Keratinocyte (primary cell): Measurements from ENCODE around the gene GPRC6A. TPM values are rescaled to one million over a fixed set of nuclear protein-coding genes. Genes with fewer than 3 reads are reported as not detected.

Experiments
- DNase-seq: peaks from one replicate; pipeline ENCODE4 v3.0.0-alpha.2; 2011; ENCODE audit warnings: low read depth, missing footprints, low spot score
- FAIRE-seq: peaks from 2 replicates; lab custom pipeline; 2011; peaks lifted over from hg19 to GRCh38; lab: Jason Lieb, UNC
- H2AFZ ChIP-seq: 2 replicates; pipeline ENCODE4 v1.6.0; 2012; ENCODE audit warnings: low read length, control low read depth, inconsistent platforms; ENCODE audit not compliant: control insufficient read depth
- H3K27ac ChIP-seq: 2 replicates; pipeline ENCODE4 v1.5.1; 2011; ENCODE audit warnings: low read length; ENCODE audit not compliant: control insufficient read depth, insufficient read depth
- H3K27me3 ChIP-seq: 3 replicates; pipeline ENCODE4 v1.6.0; 2011; ENCODE audit warnings: low read length; ENCODE audit not compliant: control insufficient read depth, insufficient read depth; ENCODE audit errors: extremely low read depth
- H3K36me3 ChIP-seq, 2 experiments: 2 replicates in 1 of 2; 3 replicates in 1 of 2; pipeline ENCODE4 v1.5.1; 2011; ENCODE audit warnings: low read length in 2 of 2, mild to moderate bottlenecking in 1 of 2; ENCODE audit not compliant: control insufficient read depth in 2 of 2, insufficient read depth in 2 of 2; ENCODE audit errors: extremely low read depth in 1 of 2
- H3K4me1 ChIP-seq: 3 replicates; pipeline ENCODE4 v1.5.1; 2011; ENCODE audit warnings: low read length; ENCODE audit not compliant: control insufficient read depth, insufficient read depth; ENCODE audit errors: extremely low read depth
- H3K4me2 ChIP-seq: 3 replicates; pipeline ENCODE4 v1.6.0; 2011; ENCODE audit warnings: low read depth, low read length; ENCODE audit not compliant: control insufficient read depth, insufficient read depth; ENCODE audit errors: extremely low read depth
- H3K4me3 ChIP-seq, 3 experiments: fragments of 200-600 bp in 1 of 3; sonication (generic) in 1 of 3; 2 replicates in 2 of 3; 3 replicates in 1 of 3; pipeline ENCODE4 v1.5.1; 2011 to 2016; ENCODE audit warnings: low read length in 3 of 3, mild to moderate bottlenecking in 3 of 3, control low read depth in 2 of 3, inconsistent platforms in 1 of 3, low read depth in 1 of 3, mixed read lengths in 1 of 3, mixed run types in 1 of 3, moderate library complexity in 1 of 3; ENCODE audit not compliant: control insufficient read depth in 2 of 3, insufficient read depth in 2 of 3; ENCODE audit errors: extremely low read depth in 1 of 3
- H3K79me2 ChIP-seq: 2 replicates; pipeline ENCODE4 v1.6.0; 2012; ENCODE audit warnings: low read length; ENCODE audit not compliant: control insufficient read depth, insufficient read depth
- H3K9ac ChIP-seq: 3 replicates; pipeline ENCODE4 v1.6.0; 2011; ENCODE audit warnings: low read length; ENCODE audit not compliant: control insufficient read depth, insufficient read depth; ENCODE audit errors: extremely low read depth
- H3K9me1 ChIP-seq: 3 replicates; pipeline ENCODE4 v1.6.0; 2011; ENCODE audit warnings: low read length; ENCODE audit not compliant: control insufficient read depth, insufficient read depth; ENCODE audit errors: extremely low read depth
- H3K9me3 ChIP-seq: 2 replicates; pipeline ENCODE4 v1.5.1; 2012; ENCODE audit warnings: low read depth, low read length; ENCODE audit not compliant: control insufficient read depth
- H4K20me1 ChIP-seq: 3 replicates; pipeline ENCODE4 v1.6.0; 2011; ENCODE audit warnings: low read length; ENCODE audit not compliant: control insufficient read depth, insufficient read depth; ENCODE audit errors: extremely low read depth
- EZH2 ChIP-seq: IDR thresholded peaks from one replicate; pipeline ENCODE4 v1.6.1; 2012; ENCODE audit warnings: inconsistent platforms, mild to moderate bottlenecking, low read length, moderate library complexity
- dilution Hi-C: fragments of 300-500 bp; cut with MboI; formaldehyde crosslinking; loops from one replicate; pipeline ENCODE4 v1.7.0; 2020; ENCODE audit warnings: low sequenced_read_pairs; ENCODE audit not compliant: extremely low pct_ligation_motif_present
- polyA plus RNA-seq, 5 experiments: library from polyadenylated mRNA; depleted of rRNA in 3 of 5; stranded (reverse) in 3 of 5; stranded (forward) in 1 of 5; unstranded in 1 of 5; fragments of >200 nt; gene quantifications; 1 replicate in 1 of 5; 2 replicates in 3 of 5; 3 replicates in 1 of 5; pipeline versions ENCODE4 v1.2.1 to v1.2.3, GENCODE V29; 2011 to 2012; ENCODE audit warnings: missing spikeins in 2 of 5, low read depth in 1 of 5, low replicate concordance in 1 of 5
- TF ChIP-seq, protein P1 (sequence below), 3 experiments: IDR thresholded peaks in 1 of 3; conservative IDR thresholded peaks in 1 of 3; optimal IDR thresholded peaks in 1 of 3; 2 replicates in 2 of 3; 3 replicates in 1 of 3; pipeline versions ENCODE3 to v1.5.1; 2011; ENCODE audit warnings: low read length in 3 of 3, mild to moderate bottlenecking in 3 of 3, moderate library complexity in 2 of 3, control low read depth in 1 of 3, inconsistent platforms in 1 of 3; ENCODE audit not compliant: insufficient read depth in 2 of 3; ENCODE audit errors: extremely low read depth in 1 of 3

GPRC6A gene
- polyA plus RNA-seq, 1 donor (not counting 4 experiments of a cell fraction or from before 2014, with no cell fraction given): not detected

DNA sequence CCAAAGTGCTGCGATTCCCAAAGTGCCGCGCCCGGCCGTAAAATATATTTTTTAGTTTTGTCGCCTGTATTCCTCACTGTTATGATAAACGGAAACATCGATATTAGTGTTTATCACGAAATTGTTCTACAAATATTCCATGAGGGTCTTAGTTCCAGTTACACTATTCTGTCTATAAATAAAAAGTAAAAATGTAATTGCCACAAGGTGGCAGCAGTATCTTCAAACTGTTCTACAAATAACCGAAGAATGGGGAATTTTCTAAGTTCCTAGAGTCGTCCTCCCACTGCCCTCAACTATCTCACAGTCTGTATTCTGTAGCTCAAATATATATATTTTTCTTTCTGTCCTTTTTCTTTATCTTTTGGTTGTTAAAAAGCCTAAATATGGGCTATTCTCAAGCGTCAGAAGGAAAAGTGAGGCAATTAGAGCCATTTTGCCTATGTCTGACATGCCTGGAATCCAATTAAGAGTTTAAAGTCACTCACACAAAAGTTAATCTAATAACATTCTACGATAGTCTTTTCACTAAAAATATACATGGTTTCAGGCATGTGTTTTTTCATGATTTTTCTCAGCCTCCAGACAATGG, 49.2 kb downstream of the GPRC6A start:
- Histone ChIP-seq H3K27me3 (no peaks in the 10 kb centered on the region), H3K9me3 (no peaks in the 10 kb centered on the region), H3K4me2 (no peak overlapping the region), H3K9ac (no peak overlapping the region), H3K4me1 (no peaks in the 10 kb centered on the region), H3K79me2 (no peaks in the 10 kb centered on the region), H2AFZ (no peak overlapping the region), H3K36me3 (no peaks in the 10 kb centered on the region), H3K9me1 (no peaks in the 10 kb centered on the region), H4K20me1 (no peaks in the 10 kb centered on the region), H3K4me3 (no peak overlapping the region), H3K27ac (no peak overlapping the region)
- TF ChIP-seq, protein P1, sequence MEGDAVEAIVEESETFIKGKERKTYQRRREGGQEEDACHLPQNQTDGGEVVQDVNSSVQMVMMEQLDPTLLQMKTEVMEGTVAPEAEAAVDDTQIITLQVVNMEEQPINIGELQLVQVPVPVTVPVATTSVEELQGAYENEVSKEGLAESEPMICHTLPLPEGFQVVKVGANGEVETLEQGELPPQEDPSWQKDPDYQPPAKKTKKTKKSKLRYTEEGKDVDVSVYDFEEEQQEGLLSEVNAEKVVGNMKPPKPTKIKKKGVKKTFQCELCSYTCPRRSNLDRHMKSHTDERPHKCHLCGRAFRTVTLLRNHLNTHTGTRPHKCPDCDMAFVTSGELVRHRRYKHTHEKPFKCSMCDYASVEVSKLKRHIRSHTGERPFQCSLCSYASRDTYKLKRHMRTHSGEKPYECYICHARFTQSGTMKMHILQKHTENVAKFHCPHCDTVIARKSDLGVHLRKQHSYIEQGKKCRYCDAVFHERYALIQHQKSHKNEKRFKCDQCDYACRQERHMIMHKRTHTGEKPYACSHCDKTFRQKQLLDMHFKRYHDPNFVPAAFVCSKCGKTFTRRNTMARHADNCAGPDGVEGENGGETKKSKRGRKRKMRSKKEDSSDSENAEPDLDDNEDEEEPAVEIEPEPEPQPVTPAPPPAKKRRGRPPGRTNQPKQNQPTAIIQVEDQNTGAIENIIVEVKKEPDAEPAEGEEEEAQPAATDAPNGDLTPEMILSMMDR (optimal IDR thresholded peaks at IDR 0.05 in 1 of 3, IDR thresholded peaks at IDR 0.05 in 1 of 3, conservative IDR thresholded peaks at IDR 0.05 in 1 of 3; ENCODE audit: extremely low read depth in 1 of 3, insufficient read depth in 2 of 3, low read length in 3 of 3): peak in 1 of 3 experiments; percentile 24
- no peak for TF ChIP-seq EZH2
- FAIRE-seq (no peak), DNase-seq (no peak)
- dilution Hi-C loops: no loop called here

DNA sequence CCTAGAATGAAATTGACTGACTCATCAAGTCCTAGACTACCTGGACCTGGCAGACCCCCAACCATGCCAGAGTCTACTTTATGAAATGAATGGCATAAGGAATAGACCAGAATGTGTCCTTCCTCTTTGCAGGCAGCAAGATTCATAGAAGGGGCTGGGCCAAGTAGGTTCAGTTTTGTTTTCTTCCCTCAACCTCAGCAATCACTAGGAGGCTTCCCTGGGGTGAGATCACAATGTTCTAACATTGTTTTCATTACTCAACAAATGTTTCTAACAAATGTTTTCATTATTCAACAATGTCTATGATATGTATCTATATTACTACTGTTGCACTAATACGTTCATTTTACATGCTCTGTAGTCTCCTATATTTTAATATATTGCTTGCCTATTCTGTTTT, 55.0 kb downstream of the GPRC6A start:
- no peak overlapping the region for H3K9ac ChIP-seq
- dilution Hi-C loops: no loop called here
- H3K9me3 ChIP-seq: no peaks in the 10 kb centered on the region
- H3K4me3 ChIP-seq: no peak overlapping the region
- H3K27ac ChIP-seq: no peak overlapping the region
- H3K79me2 ChIP-seq: no peaks in the 10 kb centered on the region
- H4K20me1 ChIP-seq: no peaks in the 10 kb centered on the region
- H3K36me3 ChIP-seq: no peaks in the 10 kb centered on the region
- DNase-seq: no peak
- H3K4me2 ChIP-seq: no peak overlapping the region
- no peak overlapping the region for H2AFZ ChIP-seq
- H3K4me1 ChIP-seq: no peaks in the 10 kb centered on the region
- no peak for TF ChIP-seq EZH2
- TF ChIP-seq, protein P1 (optimal IDR thresholded peaks at IDR 0.05 in 1 of 3, IDR thresholded peaks at IDR 0.05 in 1 of 3, conservative IDR thresholded peaks at IDR 0.05 in 1 of 3; ENCODE audit: extremely low read depth in 1 of 3, insufficient read depth in 2 of 3, low read length in 3 of 3): no peak
- no peaks in the 10 kb centered on the region for H3K27me3 ChIP-seq
- H3K9me1 ChIP-seq: no peaks in the 10 kb centered on the region
- no peak for FAIRE-seq
